ENCODE results near the gene LARP6. TPM values are rescaled to one million over a fixed set of nuclear protein-coding genes. Genes with fewer than 3 reads are reported as not detected.
A peak's percentile ranks its signal among the peaks of the same experiment; 100 is the strongest.

The LARP6 gene
- total RNA-seq (ENCODE audit: low replicate concordance): 55.9 and 68.1 TPM in 2 replicates

- DNase-seq (ENCODE audit: low read depth): peak; percentile 30
- H3K4me3 ChIP-seq (ENCODE audit: low read depth, low read length): peak within 1 kb of the TSS; percentile 96
- no peak for TF ChIP-seq CTCF (IDR thresholded peaks at IDR 0.05; ENCODE audit: insufficient read depth, low read length)
These were observed at the start of gene LARP6 for GRCh38 chr15:70853973-70854665. TSS of gene LARP6 (minus strand) at chr15:70854157. CDS start at chr15:70854088, 69 bp downstream.

GRCh38 chr15:70902107-70902506 lies 48.1 kb upstream of the LARP6 start:
- H3K4me3 ChIP-seq (ENCODE audit: low read depth, low read length): no peak overlapping the region
- peak; percentile 84 for DNase-seq (ENCODE audit: low read depth)
- TF ChIP-seq CTCF (IDR thresholded peaks at IDR 0.05; ENCODE audit: insufficient read depth, low read length): no peak

- peak; percentile 85 for DNase-seq (ENCODE audit: low read depth)
- peak; percentile 70 for TF ChIP-seq CTCF (IDR thresholded peaks at IDR 0.05; ENCODE audit: insufficient read depth, low read length)
- H3K4me3 ChIP-seq (ENCODE audit: low read depth, low read length): peak overlapping the region; percentile 98
These were observed 39.1 kb upstream of the LARP6 start for GRCh38 chr15:70892912-70893560.

GRCh38 chr15:70892002-70892911 lies 38.3 kb upstream of the LARP6 start, which contains the start of the genes LRRC49 and THAP10:
TSS of gene LRRC49 (plus strand) at chr15:70892826. CDS start at chr15:70892895, 69 bp downstream.
TSS of gene THAP10 (minus strand) at chr15:70892433. CDS start at chr15:70892272, 161 bp downstream.
- TF ChIP-seq CTCF (IDR thresholded peaks at IDR 0.05; ENCODE audit: insufficient read depth, low read length): no peak

GRCh38 chr15:70882361-70882760 lies 28.4 kb upstream of the LARP6 start:
- DNase-seq (ENCODE audit: low read depth): no peak
- no peak overlapping the region for H3K4me3 ChIP-seq (ENCODE audit: low read depth, low read length)
- TF ChIP-seq CTCF (IDR thresholded peaks at IDR 0.05; ENCODE audit: insufficient read depth, low read length): no peak

More at GRCh38 chr15:70892002-70892911, 38.3 kb upstream of the LARP6 start, which contains the start of the genes LRRC49 and THAP10:
- H3K4me3 ChIP-seq (ENCODE audit: low read depth, low read length): peak within 1 kb of the TSS; percentile 98
- DNase-seq (ENCODE audit: low read depth): peak; percentile 97

- no peak for DNase-seq (ENCODE audit: low read depth)
- H3K4me3 ChIP-seq (ENCODE audit: low read depth, low read length): no peak overlapping the region
- no peak for TF ChIP-seq CTCF (IDR thresholded peaks at IDR 0.05; ENCODE audit: insufficient read depth, low read length)
These were observed 26.8 kb upstream of the LARP6 start for GRCh38 chr15:70880781-70881180.

Measured in fibroblast of the aortic adventitia (primary cell).